H1 (cell line): ENCODE measurements around the gene KIR3DL1. TPM values are rescaled to one million over a fixed set of nuclear protein-coding genes. Genes with fewer than 3 reads are reported as not detected.

Source experiments
- CTCF ChIA-PET: fragments of 300-600 bp; sonication (Branson Sonifier 250); formaldehyde crosslinking; loops from one replicate; lab custom pipeline; 2021; ENCODE audit not compliant: partially characterized antibody; lab: Charles Lee
- POLR2A ChIA-PET: fragments of 300-600 bp; sonication (Branson Sonifier 250); formaldehyde crosslinking; loops from one replicate; lab custom pipeline; 2021; ENCODE audit warnings: inconsistent platforms; ENCODE audit not compliant: partially characterized antibody; lab: Charles Lee
- DNase-seq, 2 experiments: peaks; one replicate each; pipeline versions ENCODE4 v3.0.0 to v3.0.0-alpha.2; 2010 to 2022; ENCODE audit warnings: low spot score in 2 of 2, low read depth in 1 of 2, mixed read lengths in 1 of 2
- FAIRE-seq: peaks from 2 replicates; lab custom pipeline; 2011; peaks lifted over from hg19 to GRCh38; lab: Jason Lieb, UNC
- H2AFZ ChIP-seq: 2 replicates; pipeline ENCODE4 v1.8.1; 2012; ENCODE audit warnings: low read length, inconsistent platforms
- H2AK5ac ChIP-seq: 2 replicates; pipeline ENCODE4 v1.6.1; 2013; ENCODE audit warnings: low read depth, low read length
- H2BK120ac ChIP-seq: replicated peaks from 2 replicates; pipeline ENCODE3; 2013; ENCODE audit warnings: low read depth, low read length, inconsistent platforms
- H2BK12ac ChIP-seq: 2 replicates; pipeline ENCODE4 v1.6.1; 2013; ENCODE audit warnings: low read depth, low read length
- H2BK15ac ChIP-seq: 2 replicates; pipeline ENCODE4 v1.6.1; 2013; ENCODE audit warnings: low read length
- H2BK20ac ChIP-seq: 2 replicates; pipeline ENCODE4 v1.6.1; 2013; ENCODE audit warnings: low read length
- H2BK5ac ChIP-seq: 2 replicates; pipeline ENCODE4 v1.6.1; 2013; ENCODE audit warnings: low read depth, low read length
- H3K14ac ChIP-seq: 2 replicates; pipeline ENCODE4 v1.6.1; 2013; ENCODE audit warnings: inconsistent platforms; ENCODE audit not compliant: insufficient read length
- H3K18ac ChIP-seq: 2 replicates; pipeline ENCODE4 v1.6.1; 2013; ENCODE audit warnings: low read length; ENCODE audit errors: extremely low read depth
- H3K23ac ChIP-seq: 2 replicates; pipeline ENCODE4 v1.6.1; 2013; ENCODE audit warnings: inconsistent platforms; ENCODE audit not compliant: insufficient read length
- H3K23me2 ChIP-seq: 2 replicates; pipeline ENCODE4 v1.6.1; 2013; ENCODE audit warnings: low read depth, low read length
- H3K27ac ChIP-seq: 2 replicates; pipeline ENCODE4 v1.6.1; 2011; ENCODE audit warnings: low read depth, low read length, inconsistent platforms
- H3K27me3 ChIP-seq, 4 experiments: replicated peaks in 1 of 4; 1 replicate in 1 of 4; 2 replicates in 3 of 4; pipeline versions ENCODE4 v1.6.1 to v1.8.1; 2011 to 2013; ENCODE audit warnings: low read length in 3 of 4, mild to moderate bottlenecking in 3 of 4, inconsistent platforms in 2 of 4, mixed read lengths in 2 of 4, moderate library complexity in 1 of 4; ENCODE audit not compliant: control insufficient read depth in 3 of 4, insufficient read depth in 3 of 4; ENCODE audit errors: extremely low read depth in 1 of 4
- H3K36me3 ChIP-seq, 4 experiments: 2 replicates each; pipeline versions ENCODE4 v1.6.1 to v1.8.1; 2011 to 2013; ENCODE audit warnings: mild to moderate bottlenecking in 4 of 4, low read length in 3 of 4, moderate library complexity in 2 of 4, control low read depth in 1 of 4, inconsistent platforms in 1 of 4; ENCODE audit not compliant: insufficient read depth in 4 of 4, control insufficient read depth in 2 of 4
- H3K4ac ChIP-seq: replicated peaks from 2 replicates; pipeline ENCODE3; 2013; ENCODE audit warnings: low read length, low read depth, mixed read lengths, inconsistent platforms; ENCODE audit not compliant: insufficient read length
- H3K4me1 ChIP-seq, 4 experiments: replicated peaks in 1 of 4; 1 replicate in 1 of 4; 2 replicates in 3 of 4; pipeline versions ENCODE4 v1.6.1 to v1.8.1; 2011 to 2013; ENCODE audit warnings: low read length in 3 of 4, inconsistent platforms in 2 of 4, mixed read lengths in 1 of 4; ENCODE audit not compliant: insufficient read depth in 4 of 4, control insufficient read depth in 3 of 4
- H3K4me2 ChIP-seq, 2 experiments: 2 replicates each; pipeline versions ENCODE4 v1.6.1 to v1.8.1; 2011 to 2013; ENCODE audit warnings: low read depth in 2 of 2, low read length in 2 of 2, control low read depth in 1 of 2, inconsistent platforms in 1 of 2, mild to moderate bottlenecking in 1 of 2; ENCODE audit not compliant: insufficient read depth in 1 of 2
- H3K4me3 ChIP-seq, 4 experiments: fragments of 200-600, 300-600 bp in 1 of 4; sonication (generic), shearing (Covaris generic), sonication (Bioruptor Twin) in 1 of 4; 2 replicates each; pipeline versions ENCODE4 v1.5.1 to v1.8.1; 2011 to 2016; ENCODE audit warnings: low read length in 4 of 4, low read depth in 3 of 4, control low read depth in 2 of 4, inconsistent platforms in 2 of 4, mild to moderate bottlenecking in 2 of 4, mixed read lengths in 1 of 4, moderate library complexity in 1 of 4; ENCODE audit not compliant: insufficient read depth in 2 of 4; ENCODE audit errors: extremely low read depth in 1 of 4
- H3K56ac ChIP-seq: replicated peaks from 2 replicates; pipeline ENCODE3; 2013; ENCODE audit warnings: low read depth, mild to moderate bottlenecking, mixed read lengths, low read length, inconsistent platforms; ENCODE audit not compliant: insufficient read length
- H3K79me1 ChIP-seq: 2 replicates; pipeline ENCODE4 v1.6.1; 2013; ENCODE audit warnings: low read depth, low read length, control low read depth
- H3K79me2 ChIP-seq, 2 experiments: 2 replicates each; pipeline versions ENCODE4 v1.6.1 to v1.8.1; 2012 to 2013; ENCODE audit warnings: low read length in 2 of 2, mild to moderate bottlenecking in 2 of 2, inconsistent platforms in 1 of 2; ENCODE audit not compliant: insufficient read depth in 2 of 2, control insufficient read depth in 1 of 2
- H3K9ac ChIP-seq, 4 experiments: replicated peaks in 1 of 4; 1 replicate in 1 of 4; 2 replicates in 3 of 4; pipeline versions ENCODE4 v1.6.1 to v1.8.1; 2011 to 2013; ENCODE audit warnings: low read depth in 3 of 4, low read length in 3 of 4, control low read depth in 2 of 4, mild to moderate bottlenecking in 2 of 4, moderate library complexity in 2 of 4, inconsistent platforms in 1 of 4; ENCODE audit errors: extremely low read depth in 1 of 4
- H3K9me3 ChIP-seq, 2 experiments: 2 replicates each; pipeline versions ENCODE4 v1.6.1 to v1.8.1; 2012 to 2013; ENCODE audit warnings: mild to moderate bottlenecking in 2 of 2, moderate library complexity in 2 of 2, control low read depth in 1 of 2, inconsistent platforms in 1 of 2, low read depth in 1 of 2, low read length in 1 of 2, mixed read lengths in 1 of 2; ENCODE audit not compliant: insufficient read depth in 2 of 2
- H4K20me1 ChIP-seq, 2 experiments: replicated peaks in 1 of 2; 2 replicates each; pipeline versions ENCODE3 to v1.8.1; 2011 to 2013; ENCODE audit warnings: inconsistent platforms in 2 of 2, low read length in 2 of 2, mild to moderate bottlenecking in 1 of 2; ENCODE audit not compliant: insufficient read depth in 2 of 2, control insufficient read depth in 1 of 2
- H4K5ac ChIP-seq: 2 replicates; pipeline ENCODE4 v1.6.1; 2013; ENCODE audit warnings: low read length, low read depth, mixed read lengths, inconsistent platforms; ENCODE audit not compliant: insufficient read length
- H4K8ac ChIP-seq: 2 replicates; pipeline ENCODE4 v1.8.0; 2013; ENCODE audit warnings: mild to moderate bottlenecking, moderate library complexity, low read length, inconsistent platforms; ENCODE audit not compliant: insufficient read depth; ENCODE audit errors: extremely low read depth
- H4K91ac ChIP-seq: replicated peaks from 2 replicates; pipeline ENCODE3; 2013; ENCODE audit warnings: low read length, mixed read lengths, inconsistent platforms; ENCODE audit not compliant: insufficient read length
- BRCA1 ChIP-seq: IDR thresholded peaks from 2 replicates; pipeline ENCODE4 v1.6.1; 2012; ENCODE audit warnings: low read depth, low read length, improper control_type of control experiment
- CBX8 ChIP-seq: fragments of 300-800, 300-1000 bp; sonication (generic); IDR thresholded peaks from 2 replicates; pipeline ENCODE4 v1.7.1; 2016; ENCODE audit warnings: low read depth, low read length, borderline replicate concordance
- CREB1 ChIP-seq: IDR thresholded peaks from 2 replicates; pipeline ENCODE4 v1.6.1; 2012; ENCODE audit warnings: inconsistent platforms
- EGR1 ChIP-seq: IDR thresholded peaks from 2 replicates; pipeline ENCODE4 v1.6.1; 2011; ENCODE audit warnings: low read depth, low read length, borderline replicate concordance
- JUN ChIP-seq: IDR thresholded peaks from 2 replicates; pipeline ENCODE4 v1.6.1; 2011; ENCODE audit warnings: low read depth, mild to moderate bottlenecking, improper control_type of control experiment, low read length
- KDM1A ChIP-seq: fragments of 200-600, 300-600 bp; sonication (generic); IDR thresholded peaks from 2 replicates; pipeline ENCODE4 v1.7.1; 2016; ENCODE audit warnings: mild to moderate bottlenecking, low read length, borderline replicate concordance
- KDM5A ChIP-seq: fragments of 200-600 bp; IDR thresholded peaks from 2 replicates; pipeline ENCODE4 v1.7.1; 2012; ENCODE audit warnings: mild to moderate bottlenecking, low read length, inconsistent platforms, mixed read lengths
- PHF8 ChIP-seq: fragments of 200-600 bp; sonication (generic); conservative IDR thresholded peaks from 2 replicates; pipeline ENCODE4 v1.7.1; 2012; ENCODE audit warnings: low read depth, mild to moderate bottlenecking, inconsistent platforms, low read length, moderate library complexity
- SP4 ChIP-seq: IDR thresholded peaks from 2 replicates; pipeline ENCODE4 v1.6.1; 2012; ENCODE audit warnings: low read length, inconsistent platforms
- TAF7 ChIP-seq: optimal IDR thresholded peaks from 2 replicates; pipeline ENCODE3; 2011; ENCODE audit warnings: low read depth, mild to moderate bottlenecking, inconsistent platforms, low read length, moderate library complexity, borderline replicate concordance
- TBP ChIP-seq: IDR thresholded peaks from 2 replicates; pipeline ENCODE4 v1.6.1; 2011; ENCODE audit warnings: low read depth, low read length, improper control_type of control experiment
- YY1 ChIP-seq: IDR thresholded peaks from 2 replicates; pipeline ENCODE4 v1.6.1; 2011; ENCODE audit warnings: low read depth, mild to moderate bottlenecking, low read length
- WGBS, 2 experiments: shearing (Covaris generic) in 1 of 2; methylation state at CpG; one replicate each; pipeline versions ENCODE4 v1.1.6 to v1.1.7; 2013 to 2015; ENCODE audit warnings: low lambda C conversion rate in 2 of 2, mixed read lengths in 2 of 2, inconsistent platforms in 1 of 2, low coverage in 1 of 2, missing lambda C conversion rate in 1 of 2; ENCODE audit not compliant: insufficient replicate concordance in 2 of 2, insufficient coverage in 1 of 2, insufficient read length in 1 of 2; ENCODE audit errors: extremely low coverage in 1 of 2, missing lambda C conversion rate in 1 of 2; 5-methylcytosine and 5-hydroxymethylcytosine counted together
- polyA plus RNA-seq, 7 experiments: library from polyadenylated mRNA; depleted of rRNA in 3 of 7; stranded (reverse) in 5 of 7; unstranded in 2 of 7; fragments of >200 nt in 5 of 7; fragments of 200-250 nt in 2 of 7; gene quantifications; 1 replicate in 5 of 7; 2 replicates in 1 of 7; 4 replicates in 1 of 7; pipeline versions ENCODE4 v1.2.1 to v1.2.3, GENCODE V29; 2011 to 2013; ENCODE audit warnings: missing spikeins in 2 of 7, mixed read lengths in 2 of 7
- total RNA-seq: library from RNA; stranded (reverse); fragmentation: NEBNext Ultra II Directional; extraction: Animal tissue kit (Norgen Biotek cat#: 25700); gene quantifications from 2 replicates; pipeline ENCODE4 v1.2.1, GENCODE V29; 2021
- TF ChIP-seq, protein P1 (sequence below): IDR thresholded peaks from 2 replicates; pipeline ENCODE4 v1.6.1; 2012; ENCODE audit warnings: inconsistent platforms

The KIR3DL1 gene
- total and polyA plus RNA-seq, 2 of the 8 experiments (the other 6 are each of a cell fraction or from before 2014, with no cell fraction given), result not detected

DNA sequence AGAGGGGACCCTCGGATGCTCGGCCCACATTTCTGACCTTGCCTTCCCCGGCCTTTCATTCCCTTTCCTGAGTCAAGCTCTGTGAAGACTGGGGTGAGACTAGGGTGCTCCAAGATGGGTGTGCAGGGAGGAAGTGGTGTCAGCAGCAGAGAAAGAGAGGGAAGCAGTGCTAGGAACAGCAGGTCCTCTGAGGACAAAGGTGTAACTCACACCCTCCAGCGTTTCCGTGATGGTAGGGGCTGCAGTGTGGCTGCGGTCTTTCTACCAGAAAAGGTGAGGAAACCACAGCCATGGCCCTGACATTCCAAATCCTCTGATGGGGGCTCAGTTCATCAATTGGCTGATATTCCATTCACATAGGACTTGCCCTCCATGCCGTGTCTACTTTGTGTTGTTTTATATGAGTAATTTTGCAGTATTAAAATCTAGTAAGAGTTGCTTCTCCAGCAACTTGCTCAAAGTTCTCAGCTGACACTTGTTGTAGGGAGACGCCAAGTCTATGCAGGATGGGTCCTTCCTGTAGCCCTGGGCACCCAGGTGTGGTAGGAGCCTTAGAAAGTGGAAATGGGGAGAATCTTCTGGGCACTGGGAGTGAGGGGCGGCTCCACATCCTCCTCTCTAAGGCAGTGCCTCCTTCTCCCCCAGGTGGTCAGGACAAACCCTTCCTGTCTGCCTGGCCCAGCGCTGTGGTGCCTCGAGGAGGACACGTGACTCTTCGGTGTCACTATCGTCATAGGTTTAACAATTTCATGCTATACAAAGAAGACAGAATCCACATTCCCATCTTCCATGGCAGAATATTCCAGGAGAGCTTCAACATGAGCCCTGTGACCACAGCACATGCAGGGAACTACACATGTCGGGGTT, 1.6 kb downstream of the KIR3DL1 start:
- ChIA-PET CTCF (no interaction called here), POLR2A (no interaction called here)
- H3K18ac ChIP-seq, result no peak overlapping the region
- H3K4ac ChIP-seq, result no peak overlapping the region
- no peaks in the 10 kb centered on the region for H3K23me2 ChIP-seq
- H2BK12ac ChIP-seq, result no peak overlapping the region
- WGBS, 2 experiments, result 78% methylated on average over 14 of the region's 15 CpGs; no CpG with 5 or more reads in 1 of the 2 experiments
- no peak overlapping the region for H2AFZ ChIP-seq
- no peak overlapping the region for H2BK120ac ChIP-seq
- DNase-seq, result no peak
- H3K27me3 ChIP-seq, result no peaks in the 10 kb centered on the region
- H2BK20ac ChIP-seq, result no peak overlapping the region
- H3K56ac ChIP-seq, result no peak overlapping the region
- no peaks in the 10 kb centered on the region for H3K36me3 ChIP-seq
- peaks cover 68 to 76% of the 10 kb centered on the region in 2 experiments for H3K9me3 ChIP-seq
- H3K79me1 ChIP-seq, result no peaks in the 10 kb centered on the region
- no peak overlapping the region for H4K8ac ChIP-seq
- no peak overlapping the region for H2BK5ac ChIP-seq
- H4K20me1 ChIP-seq, result no peaks in the 10 kb centered on the region
- TF ChIP-seq, protein P1, sequence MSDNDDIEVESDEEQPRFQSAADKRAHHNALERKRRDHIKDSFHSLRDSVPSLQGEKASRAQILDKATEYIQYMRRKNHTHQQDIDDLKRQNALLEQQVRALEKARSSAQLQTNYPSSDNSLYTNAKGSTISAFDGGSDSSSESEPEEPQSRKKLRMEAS, result no peak
- TF ChIP-seq KDM5A, result no peak
- TF ChIP-seq EGR1, result no peak
- TF ChIP-seq TAF7, result no peak
- TF ChIP-seq YY1, result no peak
- no peak for TF ChIP-seq KDM1A
- no peak for TF ChIP-seq CBX8
- no peak for TF ChIP-seq TBP
- TF ChIP-seq BRCA1, result no peak
- no peak for TF ChIP-seq CREB1
- no peak for TF ChIP-seq PHF8
- TF ChIP-seq JUN, result no peak
- TF ChIP-seq SP4, result no peak
- no peak overlapping the region for H2BK15ac ChIP-seq
- no peak overlapping the region for H3K27ac ChIP-seq
- no peak overlapping the region for H4K5ac ChIP-seq
- no peak overlapping the region for H3K4me3 ChIP-seq
- H2AK5ac ChIP-seq, result no peak overlapping the region
- no peak overlapping the region for H4K91ac ChIP-seq
- no peak overlapping the region for H3K9ac ChIP-seq
- no peak overlapping the region for H3K14ac ChIP-seq
- no peak overlapping the region for H3K23ac ChIP-seq
- H3K4me1 ChIP-seq, result no peaks in the 10 kb centered on the region
- FAIRE-seq, result no peak
- no peaks in the 10 kb centered on the region for H3K79me2 ChIP-seq
- H3K4me2 ChIP-seq, result no peak overlapping the region
